Caco-2 (cell line): ENCODE measurements around the gene ZNRF1. TPM values are rescaled to one million over a fixed set of nuclear protein-coding genes. Genes with fewer than 3 reads are reported as not detected.
A peak's percentile ranks its signal among the peaks of the same experiment; 100 is the strongest.

Source experiments
- BruUV-seq: library from RNA; stranded (reverse); fragments of 400-500 nt; replicated peaks from 2 replicates; lab custom pipeline; 2021; lab: Mats Ljungman, UMichigan
- CTCF ChIA-PET: fragments of 300-600 bp; sonication (Branson Sonifier 250); formaldehyde crosslinking; loops from one replicate; lab custom pipeline; 2022; ENCODE audit warnings: antibody characterized with exemption; lab: Charles Lee
- POLR2A ChIA-PET: fragments of 300-600 bp; sonication (Branson Sonifier 250); formaldehyde crosslinking; loops from one replicate; lab custom pipeline; 2022; ENCODE audit warnings: antibody characterized with exemption; lab: Charles Lee
- DNase-seq, 2 experiments: peaks; one replicate each; pipeline versions ENCODE4 v3.0.0 to v3.0.0-alpha.2; 2020 to 2022
- H3K27me3 ChIP-seq: replicated peaks from 2 replicates; pipeline ENCODE4 v1.6.0; 2011; ENCODE audit warnings: low read length; ENCODE audit not compliant: control insufficient read depth, insufficient read depth
- H3K36me3 ChIP-seq: 2 replicates; pipeline ENCODE4 v1.5.1; 2011; ENCODE audit warnings: low read length; ENCODE audit not compliant: control insufficient read depth, insufficient read depth
- H3K4me1 ChIP-seq: fragments of 250-450 bp; sonication (Bioruptor Pico); 2 replicates; pipeline ENCODE4 v1.5.1; 2020; ENCODE audit warnings: mild to moderate bottlenecking
- H3K4me3 ChIP-seq: 2 replicates; pipeline ENCODE4 v1.5.1; 2011; ENCODE audit warnings: low read depth, mild to moderate bottlenecking, control low read depth, low read length
- H3K9me3 ChIP-seq: fragments of 250-450 bp; sonication (Bioruptor Pico); 2 replicates; pipeline ENCODE4 v1.5.1; 2020; ENCODE audit warnings: mild to moderate bottlenecking, moderate library complexity
- H3K27ac Mint-ChIP-seq: one replicate; pipeline ENCODE4 v1.8.0; 2022; ENCODE audit warnings: mixed read lengths; ENCODE audit not compliant: unreplicated experiment
- H3K27me3 Mint-ChIP-seq: one replicate; pipeline ENCODE4 v1.8.0; 2022; ENCODE audit warnings: mixed read lengths; ENCODE audit not compliant: insufficient read depth, unreplicated experiment
- H3K36me3 Mint-ChIP-seq: one replicate; pipeline ENCODE4 v1.8.0; 2022; ENCODE audit warnings: mild to moderate bottlenecking, mixed read lengths; ENCODE audit not compliant: insufficient read depth, unreplicated experiment
- H3K4me1 Mint-ChIP-seq: one replicate; pipeline ENCODE4 v1.8.0; 2022; ENCODE audit warnings: low read depth, mixed read lengths; ENCODE audit not compliant: unreplicated experiment
- H3K4me3 Mint-ChIP-seq: one replicate; pipeline ENCODE4 v1.8.0; 2022; ENCODE audit warnings: mild to moderate bottlenecking, moderate library complexity, mixed read lengths; ENCODE audit not compliant: unreplicated experiment
- H3K9me3 Mint-ChIP-seq: one replicate; pipeline ENCODE4 v1.8.0; 2022; ENCODE audit warnings: mixed read lengths; ENCODE audit not compliant: unreplicated experiment
- CTCF ChIP-seq, 2 experiments: fragments of 200-600 bp in 1 of 2; IDR thresholded peaks; 1 replicate in 1 of 2; 2 replicates in 1 of 2; pipeline versions ENCODE4 v1.5.1 to v1.8.0; 2011 to 2022; ENCODE audit warnings: antibody characterized with exemption in 1 of 2, control low read depth in 1 of 2, inconsistent platforms in 1 of 2, low read depth in 1 of 2, low read length in 1 of 2, mild to moderate bottlenecking in 1 of 2, moderate library complexity in 1 of 2; ENCODE audit not compliant: insufficient read depth in 1 of 2, severe bottlenecking in 1 of 2, unreplicated experiment in 1 of 2
- intact Hi-C: fragments of 100-400 bp; cut with micrococcal nuclease; formaldehyde crosslinking; loops from one replicate; pipeline ENCODE4 v1.10.0; 2022; ENCODE audit not compliant: unreplicated experiment
- total RNA-seq: library from RNA; stranded (reverse); gene quantifications from 2 replicates; pipeline ENCODE4 v1.2.3, GENCODE V29; 2022

Gene ZNRF1
- total RNA-seq, 1 experiment from 2014 or later, result 68.6 TPM

- Histone ChIP-seq H3K4me1 (peaks cover 47% of the 10 kb centered on the region), H3K27me3 (no peaks in the 10 kb centered on the region), H3K4me3 (no peak overlapping the region), H3K36me3 (peaks cover 1% of the 10 kb centered on the region; the same call in 1 of the 2 replicates), H3K9me3 (no peaks in the 10 kb centered on the region)
- intact Hi-C loops, result no loop called here
- peaks cover 30% of the 10 kb centered on the region for H3K4me1 Mint-ChIP-seq
- CTCF ChIA-PET, result interaction anchor here (1.7 kb wide), 1 partner anchor 18 kb away, joined by 5 read pairs; no protein-coding TSS in a partner anchor
- no peak overlapping the region for H3K27ac Mint-ChIP-seq
- no TSS peak for BruUV-seq
- no peak overlapping the region for H3K4me3 Mint-ChIP-seq
- no peaks in the 10 kb centered on the region for H3K9me3 Mint-ChIP-seq
- POLR2A ChIA-PET, result interaction anchor here (0.6 kb wide), 1 partner anchor 423 kb away, joined by 4 read pairs; no protein-coding TSS in a partner anchor
- peaks cover 24% of the 10 kb centered on the region for H3K36me3 Mint-ChIP-seq
- no peak for DNase-seq
- no peaks in the 10 kb centered on the region for H3K27me3 Mint-ChIP-seq
- TF ChIP-seq CTCF (IDR thresholded peaks at IDR 0.05; ENCODE audit: insufficient read depth in 1 of 2, low read depth in 1 of 2, low read length in 1 of 2, severe bottlenecking in 1 of 2, unreplicated experiment in 1 of 2), result no peak
Measured at GRCh38 chr16:75093598-75094540, 95.0 kb downstream of the ZNRF1 start.

GRCh38 chr16:75095204-75095621 is 96.4 kb downstream of the ZNRF1 start:
- peaks cover 24% of the 10 kb centered on the region for H3K4me1 Mint-ChIP-seq
- H3K36me3 Mint-ChIP-seq, result peaks cover 20% of the 10 kb centered on the region
- CTCF ChIA-PET, result interaction anchor here (1.7 kb wide), 1 partner anchor 16 kb away, joined by 5 read pairs; no protein-coding TSS in a partner anchor
- no peak for TF ChIP-seq CTCF (IDR thresholded peaks at IDR 0.05; ENCODE audit: insufficient read depth in 1 of 2, low read depth in 1 of 2, low read length in 1 of 2, severe bottlenecking in 1 of 2, unreplicated experiment in 1 of 2)
- no peak overlapping the region for H3K4me3 Mint-ChIP-seq
- no peaks in the 10 kb centered on the region for H3K9me3 Mint-ChIP-seq
- POLR2A ChIA-PET, result no interaction called here
- no peaks in the 10 kb centered on the region for H3K27me3 Mint-ChIP-seq
- H3K4me1 ChIP-seq, result peaks cover 42% of the 10 kb centered on the region
- no peak overlapping the region for H3K4me3 ChIP-seq
- H3K9me3 ChIP-seq, result no peaks in the 10 kb centered on the region
- H3K36me3 ChIP-seq, result peaks cover 1% of the 10 kb centered on the region
- DNase-seq, result no peak
- peak overlapping the region; percentile 84 for H3K27ac Mint-ChIP-seq
- H3K27me3 ChIP-seq, result no peaks in the 10 kb centered on the region
- no TSS peak for BruUV-seq
- intact Hi-C loops, result no loop called here

GRCh38 chr16:75096656-75097055 is 97.8 kb downstream of the ZNRF1 start:
- peak; percentile 85 to 90 for DNase-seq
- H3K4me3 Mint-ChIP-seq, result no peak overlapping the region
- no TSS peak for BruUV-seq
- no peaks in the 10 kb centered on the region for H3K9me3 Mint-ChIP-seq
- H3K27ac Mint-ChIP-seq, result peak overlapping the region; percentile 84
- Histone ChIP-seq H3K9me3 (no peaks in the 10 kb centered on the region), H3K36me3 (peaks cover 1% of the 10 kb centered on the region), H3K4me3 (no peak overlapping the region), H3K4me1 (peaks cover 30% of the 10 kb centered on the region), H3K27me3 (no peaks in the 10 kb centered on the region)
- intact Hi-C loops, result loop anchor here (1.0 to 2.0 kb wide), 4 partner anchors 14 to 98 kb away; no protein-coding TSS in a partner anchor
- ChIA-PET CTCF (interaction anchor here (0.6 to 2.0 kb wide), 6 partner anchors 9 to 112 kb away, joined by 3 to 24 read pairs (median 10); partner anchors contain the start of genes WDR59 and ZNRF1), POLR2A (interaction anchor here (0.5 to 1.4 kb wide), 3 partner anchors 26 to 98 kb away, joined by 3 to 12 read pairs (median 4); partner anchors contain the start of gene ZNRF1)
- peaks cover 24% of the 10 kb centered on the region for H3K4me1 Mint-ChIP-seq
- peaks cover 27% of the 10 kb centered on the region for H3K36me3 Mint-ChIP-seq
- no peaks in the 10 kb centered on the region for H3K27me3 Mint-ChIP-seq
- TF ChIP-seq CTCF (IDR thresholded peaks at IDR 0.05; ENCODE audit: insufficient read depth in 1 of 2, low read depth in 1 of 2, low read length in 1 of 2, severe bottlenecking in 1 of 2, unreplicated experiment in 1 of 2), result peak; percentile 79 to 87
